Measurements from ENCODE around the gene SARDH.

The SARDH gene, protein sequence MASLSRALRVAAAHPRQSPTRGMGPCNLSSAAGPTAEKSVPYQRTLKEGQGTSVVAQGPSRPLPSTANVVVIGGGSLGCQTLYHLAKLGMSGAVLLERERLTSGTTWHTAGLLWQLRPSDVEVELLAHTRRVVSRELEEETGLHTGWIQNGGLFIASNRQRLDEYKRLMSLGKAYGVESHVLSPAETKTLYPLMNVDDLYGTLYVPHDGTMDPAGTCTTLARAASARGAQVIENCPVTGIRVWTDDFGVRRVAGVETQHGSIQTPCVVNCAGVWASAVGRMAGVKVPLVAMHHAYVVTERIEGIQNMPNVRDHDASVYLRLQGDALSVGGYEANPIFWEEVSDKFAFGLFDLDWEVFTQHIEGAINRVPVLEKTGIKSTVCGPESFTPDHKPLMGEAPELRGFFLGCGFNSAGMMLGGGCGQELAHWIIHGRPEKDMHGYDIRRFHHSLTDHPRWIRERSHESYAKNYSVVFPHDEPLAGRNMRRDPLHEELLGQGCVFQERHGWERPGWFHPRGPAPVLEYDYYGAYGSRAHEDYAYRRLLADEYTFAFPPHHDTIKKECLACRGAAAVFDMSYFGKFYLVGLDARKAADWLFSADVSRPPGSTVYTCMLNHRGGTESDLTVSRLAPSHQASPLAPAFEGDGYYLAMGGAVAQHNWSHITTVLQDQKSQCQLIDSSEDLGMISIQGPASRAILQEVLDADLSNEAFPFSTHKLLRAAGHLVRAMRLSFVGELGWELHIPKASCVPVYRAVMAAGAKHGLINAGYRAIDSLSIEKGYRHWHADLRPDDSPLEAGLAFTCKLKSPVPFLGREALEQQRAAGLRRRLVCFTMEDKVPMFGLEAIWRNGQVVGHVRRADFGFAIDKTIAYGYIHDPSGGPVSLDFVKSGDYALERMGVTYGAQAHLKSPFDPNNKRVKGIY

DNA sequence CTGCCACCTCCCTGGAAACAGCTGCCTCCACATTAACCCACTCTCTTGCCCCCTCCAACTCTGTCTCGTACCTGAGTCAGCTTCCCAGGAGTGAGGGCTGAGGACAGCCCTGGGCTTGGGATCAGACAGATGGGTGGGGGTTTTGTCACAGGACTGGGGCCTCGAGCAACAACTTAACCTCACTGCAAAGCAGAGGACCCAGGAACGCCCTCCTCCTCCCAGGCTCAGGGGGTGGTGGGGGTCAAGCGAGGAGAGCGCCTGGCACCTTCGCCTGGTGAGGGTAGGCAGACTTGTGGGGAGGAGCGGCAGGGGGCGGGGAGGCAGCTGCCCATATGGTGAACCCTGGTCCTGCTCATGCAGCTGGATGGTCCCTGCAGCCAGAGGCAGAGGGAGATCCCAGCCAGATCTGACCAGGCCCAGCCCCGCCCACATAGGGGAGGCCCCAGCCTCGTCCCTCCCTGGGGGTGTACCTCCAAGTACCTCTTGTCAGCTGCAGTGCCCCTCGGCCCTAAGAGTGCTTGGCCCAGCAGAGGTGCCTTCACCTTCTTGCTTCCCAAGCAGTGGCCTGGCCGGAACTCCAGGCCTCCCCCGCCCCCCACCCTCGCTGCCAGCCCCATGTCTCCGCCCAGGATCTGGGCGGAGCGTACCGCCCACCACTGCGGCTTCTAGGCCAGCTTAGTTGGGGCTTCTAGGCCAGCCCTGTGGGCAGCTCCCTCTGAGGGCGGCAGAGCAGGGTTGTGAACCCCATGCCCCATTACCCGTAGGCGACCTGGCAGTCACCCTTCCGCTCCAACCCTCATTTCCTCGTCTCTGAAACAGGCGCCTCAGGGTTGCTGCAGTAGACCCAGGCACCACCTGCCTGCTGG is at the start of gene SARDH:
Gene SARDH (minus strand): TSS at position 579 of the 866 bp plus-strand sequence. CDS start 4,179 bp downstream, outside the sequence.
- DNase-seq (ENCODE audit: low read depth in 3 of 3) = peak in 1 of 3 experiments; percentile 11

DNA sequence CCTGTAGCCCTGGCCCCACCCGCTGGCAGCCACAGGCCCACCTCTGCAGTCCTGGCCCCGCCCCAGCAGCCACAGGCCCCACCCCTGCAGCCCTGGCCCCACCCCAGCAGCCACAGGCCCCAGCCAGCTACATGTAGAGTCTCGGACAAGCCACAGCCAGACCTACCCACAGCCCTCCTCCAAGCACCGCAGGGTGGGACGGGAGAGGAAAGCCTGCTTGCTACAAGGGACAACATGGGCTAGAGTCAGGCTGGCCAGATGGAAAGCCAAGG is 49.5 kb upstream of the SARDH start:
- no peak for DNase-seq (ENCODE audit: low read depth in 3 of 3)

DNA sequence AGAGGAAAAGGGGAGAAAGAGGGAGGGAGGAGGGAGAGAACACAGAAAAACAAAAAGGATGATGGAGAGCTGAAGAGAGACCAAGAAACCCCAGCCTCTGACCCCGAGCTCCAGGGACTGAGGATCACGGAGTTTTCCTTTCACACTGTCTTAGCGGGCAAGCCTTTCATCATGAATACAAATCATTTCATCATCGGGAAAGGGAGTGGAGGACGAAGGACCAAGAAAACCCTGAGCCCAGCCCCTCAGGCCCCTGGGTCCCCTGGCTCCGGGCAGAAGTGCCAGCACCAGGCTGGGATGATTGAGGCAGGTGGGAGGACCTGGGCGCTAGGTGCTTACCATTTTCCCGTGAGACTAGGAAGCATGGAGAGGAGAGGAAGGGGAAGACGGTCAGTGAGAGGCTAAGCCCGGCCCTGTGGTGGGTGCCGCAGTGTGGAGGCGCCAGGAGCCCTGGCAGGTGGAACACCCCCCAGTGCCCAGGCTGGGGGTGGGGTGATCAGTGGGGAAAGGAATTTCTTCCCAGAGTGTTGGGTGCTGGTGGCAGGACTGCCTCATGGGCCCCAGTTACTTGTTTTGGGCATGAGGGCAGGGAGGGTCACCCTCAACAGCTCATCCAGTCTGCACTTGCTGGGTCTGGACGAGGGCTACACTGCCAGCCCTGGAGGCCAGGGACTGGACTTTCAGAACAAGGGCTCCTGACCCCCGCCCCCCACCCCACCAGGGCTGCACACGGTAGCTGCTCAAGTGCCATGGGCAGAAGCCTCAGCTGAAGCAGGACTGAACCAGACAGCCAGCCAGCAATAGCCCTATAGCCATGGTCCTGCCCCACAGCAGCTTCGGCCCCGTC is 49.0 kb upstream of the SARDH start:
- no peak for DNase-seq (ENCODE audit: low read depth in 3 of 3)

DNA sequence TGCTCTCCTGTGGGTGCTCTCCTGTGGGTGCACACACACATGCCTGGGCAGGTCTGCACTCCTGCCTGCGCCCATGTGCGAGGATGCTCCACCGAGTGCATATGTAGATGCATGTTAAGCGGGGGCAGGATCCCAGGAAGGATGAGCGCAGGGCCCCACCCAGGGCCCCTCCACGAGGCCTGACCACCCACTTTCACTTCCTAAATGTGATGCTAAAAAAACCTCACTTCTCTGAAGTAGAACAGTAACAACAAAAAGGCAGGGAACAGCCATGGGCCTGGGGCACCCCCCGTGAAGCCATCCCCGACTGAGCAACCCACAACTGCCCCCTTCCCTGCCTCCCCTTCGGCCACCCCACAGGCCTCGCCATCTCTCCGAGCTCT is 48.2 kb upstream of the SARDH start:
- DNase-seq (ENCODE audit: low read depth in 3 of 3) = no peak

DNA sequence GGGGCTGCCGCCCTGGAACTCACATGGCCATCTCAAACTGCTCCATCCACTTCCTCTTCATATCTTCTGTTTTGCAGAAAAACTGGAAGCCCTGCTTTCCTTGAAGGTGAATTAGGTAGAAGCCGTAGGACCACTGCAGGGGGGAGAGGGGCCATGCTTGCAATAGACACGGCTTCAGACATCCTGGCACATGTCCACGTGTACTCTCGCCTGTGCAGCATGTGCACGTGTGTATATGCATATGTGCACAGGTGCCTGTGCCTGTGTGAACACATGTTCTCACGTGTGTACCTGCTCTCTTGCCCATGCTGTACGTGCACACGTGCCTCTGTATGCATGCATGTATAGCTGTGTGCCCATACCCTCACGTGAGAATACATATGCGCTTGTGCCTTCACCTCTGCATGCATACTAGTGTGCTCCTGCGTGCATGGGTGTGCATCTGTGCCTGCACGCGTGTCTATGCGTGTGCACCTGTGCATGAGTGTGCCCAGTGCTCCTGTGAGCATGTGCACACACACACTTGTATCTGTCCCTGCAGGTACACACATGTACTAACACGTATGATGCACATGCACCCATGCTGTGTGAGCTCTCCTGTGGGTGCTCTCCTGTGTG is 47.7 kb upstream of the SARDH start:
- DNase-seq (ENCODE audit: low read depth in 3 of 3) = no peak

DNA sequence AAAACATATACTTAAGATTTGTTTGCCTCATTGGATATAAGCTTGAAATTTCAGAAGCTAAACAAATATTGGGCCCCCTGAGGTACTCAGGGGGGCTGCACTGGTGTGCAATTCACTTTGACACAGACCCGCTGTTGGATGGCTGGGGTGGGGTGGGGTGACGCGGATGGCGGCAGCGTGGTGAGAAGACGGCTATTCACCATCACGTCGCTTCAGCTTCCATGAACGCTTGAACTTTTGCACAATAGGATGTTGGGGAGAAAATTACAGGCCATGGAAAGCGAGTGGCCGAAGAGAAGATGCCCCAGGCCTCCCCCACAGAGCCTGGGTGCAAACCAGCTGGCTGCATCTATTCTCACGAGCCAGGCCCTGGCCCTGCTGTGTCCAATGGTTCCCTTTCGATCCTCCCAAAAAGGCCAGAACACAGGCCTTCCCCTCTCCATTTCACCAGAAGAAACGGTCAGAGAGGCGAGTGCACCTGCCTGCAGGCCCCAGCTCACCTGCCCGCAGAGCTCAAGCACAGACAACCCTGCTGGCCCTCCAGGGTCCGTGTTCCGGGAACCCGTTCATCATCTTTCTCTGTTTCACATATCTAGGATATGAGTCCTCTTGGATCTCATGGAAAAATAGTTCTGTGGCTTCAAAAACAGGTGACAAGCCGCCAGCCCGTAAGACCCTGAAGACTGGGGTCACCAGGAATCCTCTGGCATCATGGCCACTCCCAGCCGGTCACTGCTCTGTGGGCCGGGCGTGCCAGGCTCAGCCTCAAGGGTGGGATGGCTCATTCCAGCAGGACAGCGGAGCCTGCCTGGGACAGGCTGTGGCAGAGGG is 46.8 kb upstream of the SARDH start:
- DNase-seq (ENCODE audit: low read depth in 3 of 3) = no peak

DNA sequence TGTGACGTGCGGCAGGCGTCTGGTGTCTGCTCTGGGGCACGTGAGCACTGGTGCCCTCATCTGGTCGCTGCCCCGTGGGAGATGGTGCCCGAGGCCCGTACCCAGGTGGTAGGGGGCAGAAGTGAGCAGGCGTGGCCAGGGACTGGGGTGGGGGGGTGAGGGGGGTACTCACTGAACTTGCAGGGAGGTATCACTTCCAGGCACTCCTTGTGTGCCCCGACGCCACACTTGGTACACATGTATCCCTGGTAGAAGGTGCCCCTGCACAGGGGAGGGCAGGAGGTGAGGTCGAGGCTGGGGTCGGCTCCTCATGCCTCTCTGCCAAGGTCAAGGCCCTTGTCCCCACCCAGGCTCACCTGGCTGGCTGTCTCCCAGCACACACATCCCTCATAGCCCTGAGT is 45.2 kb upstream of the SARDH start:
- DNase-seq (ENCODE audit: low read depth in 3 of 3) = no peak

DNA sequence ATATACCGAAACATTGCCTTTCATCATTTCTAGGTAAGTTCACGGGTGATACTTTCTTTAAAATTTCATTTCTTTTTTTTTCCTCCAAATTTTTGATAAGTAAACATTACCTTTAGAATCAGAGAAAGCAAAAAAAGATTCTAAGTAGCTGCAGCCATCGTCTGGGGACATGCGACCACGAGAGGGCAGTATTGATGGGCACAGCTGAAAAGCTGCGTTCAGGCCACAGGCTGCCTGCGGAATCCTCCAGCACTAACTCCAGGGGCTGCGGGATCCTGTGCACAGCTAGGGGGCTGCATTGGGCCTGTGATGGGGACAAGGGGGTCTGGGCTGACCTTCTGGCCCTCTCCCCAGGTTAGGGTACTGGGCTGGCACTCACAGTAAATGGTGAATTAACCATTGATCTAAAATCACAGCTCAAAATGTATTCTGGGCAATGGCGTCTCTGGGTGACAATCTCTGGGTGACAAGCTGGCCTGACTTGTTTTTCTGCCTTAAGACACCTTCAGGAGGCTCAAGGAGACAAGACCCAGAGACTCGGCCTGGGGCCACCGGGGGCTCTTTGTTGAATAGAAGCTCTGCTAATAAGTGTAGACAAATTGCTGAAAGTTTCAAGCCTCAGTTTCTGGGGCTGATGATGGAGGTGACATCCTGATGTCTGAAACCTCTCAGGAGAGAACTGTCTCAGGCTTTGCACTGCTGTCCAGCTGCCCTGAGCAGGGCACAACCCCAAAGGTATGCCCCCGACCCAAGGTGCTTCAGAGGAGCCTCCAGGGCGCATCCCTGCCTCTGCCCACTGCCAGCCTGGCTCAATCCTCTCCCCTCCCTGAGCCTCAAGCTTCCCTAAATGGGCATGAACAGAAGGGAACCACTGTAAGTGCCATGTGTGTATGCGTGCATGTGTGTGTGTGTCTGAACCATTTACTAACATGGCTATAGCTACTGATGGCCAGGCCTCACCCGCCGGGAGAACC is 44.3 kb upstream of the SARDH start:
- peak; percentile 30 to 42 (median 35) for DNase-seq (ENCODE audit: low read depth in 3 of 3)

DNA sequence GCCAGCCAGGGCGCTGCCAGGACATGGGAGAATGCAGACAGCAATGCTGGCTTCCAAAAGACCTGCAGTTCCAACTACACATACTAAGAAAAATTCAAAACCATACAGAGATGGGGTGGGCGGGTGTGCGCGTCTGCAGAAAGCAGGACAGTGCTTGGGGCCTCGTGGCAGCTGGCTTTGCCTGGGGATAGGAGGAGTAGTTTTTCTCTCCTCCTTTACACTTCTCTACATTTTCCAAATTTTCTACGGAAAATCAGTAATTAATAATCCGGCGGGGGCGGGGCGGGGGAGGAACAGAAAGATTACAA is 43.6 kb upstream of the SARDH start:
- DNase-seq (ENCODE audit: low read depth in 3 of 3) = no peak

DNA sequence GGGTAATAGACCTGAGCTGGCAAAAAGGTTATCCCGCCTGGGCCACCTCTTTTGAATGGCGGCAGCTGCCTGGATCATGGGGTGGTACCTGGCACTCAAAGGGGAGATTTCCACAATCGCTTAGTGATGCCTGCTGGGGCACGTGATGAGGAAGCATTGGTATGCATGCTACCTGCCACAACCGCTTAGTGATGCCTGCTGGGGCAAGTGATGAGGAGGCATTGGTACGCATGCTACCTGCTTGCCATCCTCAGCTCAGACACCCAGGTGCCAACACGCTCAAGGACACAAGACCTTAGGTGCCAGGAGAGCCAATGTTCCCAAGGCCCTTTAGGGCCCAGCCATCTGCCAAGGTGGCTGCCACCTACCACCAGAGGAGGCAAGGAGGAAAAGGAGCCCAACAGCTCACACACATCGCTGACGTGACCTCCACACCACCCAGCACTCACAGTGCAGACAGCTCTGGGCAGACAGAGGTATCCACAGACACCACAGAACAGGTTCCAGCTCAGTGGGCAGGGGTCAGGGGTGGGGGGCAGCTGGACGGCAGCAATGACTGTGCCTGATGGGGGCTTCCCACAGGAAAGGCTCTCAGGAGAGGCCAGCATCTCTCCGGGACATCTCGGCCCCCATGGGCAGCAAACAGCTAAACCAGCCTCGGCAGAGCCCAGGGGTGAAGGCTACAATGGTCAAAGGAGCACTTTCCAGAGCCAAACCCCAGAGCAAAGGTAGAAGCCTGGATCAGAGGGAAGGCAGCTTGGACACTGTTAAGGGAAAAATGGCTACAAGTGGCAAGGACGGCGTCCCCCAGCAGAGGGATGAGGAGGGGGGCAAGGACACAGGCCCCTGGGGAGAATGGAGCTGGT is 43.0 kb upstream of the SARDH start:
- no peak for DNase-seq (ENCODE audit: low read depth in 3 of 3)

DNA sequence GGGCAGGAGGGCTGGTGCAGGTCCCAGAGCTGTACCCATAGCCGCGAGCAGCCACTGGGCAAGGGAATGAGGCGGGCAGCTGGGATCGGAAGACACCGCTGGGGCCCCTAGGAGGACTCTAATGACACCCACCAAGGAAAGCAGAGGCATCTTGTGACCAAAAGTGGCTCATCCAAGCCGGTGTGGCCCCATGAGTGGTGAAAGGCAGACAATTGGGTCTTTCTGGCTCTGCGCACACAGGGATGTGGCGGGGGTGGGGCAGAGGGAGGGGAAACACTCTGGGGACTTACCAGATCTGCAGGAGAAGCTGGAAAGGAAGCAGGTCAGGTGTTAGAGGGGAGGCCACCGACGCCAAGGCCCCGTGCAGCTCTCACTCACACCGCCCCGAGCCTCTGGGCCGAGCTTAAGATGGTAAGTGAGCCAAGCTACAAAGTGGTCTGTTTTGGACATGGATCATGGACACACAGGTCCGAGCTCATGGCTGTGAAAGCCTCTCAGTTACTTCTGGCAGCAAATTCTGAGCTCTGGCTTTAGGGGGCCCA is 42.3 kb upstream of the SARDH start:
- no peak for DNase-seq (ENCODE audit: low read depth in 3 of 3)

DNA sequence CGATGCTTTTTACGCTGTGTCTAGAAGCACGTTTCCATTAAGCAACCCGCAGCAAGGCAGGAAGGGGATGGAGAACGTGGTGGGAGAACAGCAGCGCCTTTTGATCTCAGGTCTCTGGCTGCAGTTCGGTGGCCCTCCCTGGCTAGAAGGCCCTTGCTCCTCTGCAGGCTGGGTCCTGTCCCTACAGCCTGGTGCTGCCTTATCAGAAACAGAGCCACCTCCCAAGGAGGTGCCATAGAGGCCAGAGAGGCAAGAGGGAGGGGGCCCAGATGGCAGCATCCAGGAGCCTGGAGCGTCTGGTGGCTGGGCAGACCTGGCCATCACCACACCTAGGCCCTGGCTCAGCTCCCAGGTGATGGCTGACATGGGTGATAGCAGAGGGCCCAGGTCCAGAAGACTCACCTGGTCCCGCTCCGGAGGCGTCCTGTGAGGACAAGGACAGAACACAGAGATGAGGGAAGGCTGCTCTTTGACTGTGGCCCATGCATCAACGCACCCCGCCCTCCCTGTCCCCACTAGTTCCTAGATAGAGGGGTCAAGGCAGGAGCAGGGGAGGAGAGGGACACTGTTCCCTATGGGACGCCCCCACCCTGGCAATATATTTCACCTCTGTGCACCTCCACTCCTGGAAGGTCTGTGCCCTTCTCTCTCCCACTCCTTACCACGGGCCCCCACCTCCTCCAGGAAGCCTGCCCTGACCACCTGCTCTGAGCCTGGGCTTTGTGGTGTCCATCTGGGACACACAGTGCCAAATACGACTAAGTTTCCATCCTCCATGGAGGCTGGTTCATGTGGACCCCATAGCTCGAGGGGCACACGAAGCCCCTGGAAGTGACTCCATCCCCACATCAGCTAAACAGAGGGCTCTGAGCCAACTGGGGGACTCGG is 41.6 kb upstream of the SARDH start:
- no peak for DNase-seq (ENCODE audit: low read depth in 3 of 3)

DNA sequence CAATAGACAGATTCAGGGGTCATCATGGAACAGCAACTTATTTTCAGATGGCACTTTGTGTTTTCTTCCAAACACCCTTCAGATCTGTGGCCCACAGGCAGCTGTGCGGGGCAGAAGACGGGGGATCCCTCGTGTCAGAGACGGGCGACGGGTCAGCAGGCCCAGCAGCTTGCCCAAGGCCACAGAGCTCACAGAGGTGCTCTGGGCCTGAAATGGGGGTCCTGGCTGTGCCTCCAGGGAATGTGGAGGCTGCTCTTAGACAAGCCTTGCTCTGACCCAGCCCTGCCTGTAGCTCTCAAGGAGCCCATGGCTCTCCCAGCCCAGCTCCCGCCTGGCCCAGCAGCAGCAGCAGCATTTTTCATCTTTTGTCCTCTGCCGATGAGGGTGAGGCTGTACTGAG is 40.9 kb upstream of the SARDH start:
- DNase-seq (ENCODE audit: low read depth in 3 of 3) = no peak

DNA sequence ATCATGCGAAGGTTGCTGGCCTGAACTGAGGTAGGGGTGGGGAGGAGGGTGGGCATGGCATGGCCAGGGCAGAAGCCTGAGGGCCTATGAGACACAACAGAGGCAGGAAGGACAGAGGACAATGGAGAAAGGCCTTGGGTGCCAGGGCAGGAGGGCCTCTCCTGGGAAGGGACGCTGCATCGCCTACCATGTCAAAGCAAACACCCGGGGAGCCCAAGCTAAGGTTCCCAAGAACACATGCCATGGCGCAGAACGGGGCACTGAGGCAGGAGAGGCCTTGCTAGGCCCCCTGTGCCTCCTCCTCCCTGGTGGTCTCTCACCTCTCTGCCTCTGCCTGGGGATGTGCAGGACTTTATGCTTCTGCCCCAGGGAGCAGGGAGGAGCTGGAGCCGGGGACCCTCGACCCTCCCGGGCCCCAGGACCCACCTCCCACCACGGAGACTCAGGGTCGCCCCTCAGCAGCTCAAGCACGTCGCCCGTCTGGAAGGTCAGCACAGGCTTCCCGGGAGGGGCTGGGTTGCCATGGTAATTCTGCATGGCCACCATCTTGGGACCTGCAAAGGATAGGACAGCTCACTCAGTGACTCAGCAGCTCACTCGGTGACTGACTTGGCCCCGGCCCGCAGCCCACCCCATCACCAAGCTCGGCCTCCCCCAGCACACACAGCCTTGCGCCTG is 40.3 kb upstream of the SARDH start:
- no peak for DNase-seq (ENCODE audit: low read depth in 3 of 3)

DNA sequence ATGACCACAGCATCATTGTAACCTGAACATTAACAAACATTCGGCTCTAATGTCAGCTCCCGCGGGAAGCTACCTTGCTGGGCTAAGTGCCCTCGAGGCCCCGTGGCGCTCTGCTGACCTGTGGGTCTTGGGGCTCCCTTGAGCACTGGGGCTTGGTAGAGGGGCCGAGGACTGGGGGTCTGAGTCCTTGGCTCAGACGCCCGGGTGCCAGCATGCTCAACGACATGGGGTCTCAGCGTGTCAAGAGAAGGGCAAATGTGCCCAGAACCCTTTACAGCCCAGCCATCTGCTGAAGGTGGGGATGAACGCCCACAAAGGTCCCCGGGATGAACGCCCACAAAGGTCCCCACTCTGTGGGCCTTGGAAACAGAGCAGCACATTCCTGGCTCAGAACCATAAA is 39.7 kb upstream of the SARDH start:
- DNase-seq (ENCODE audit: low read depth in 3 of 3) = no peak
